Naive B cell (primary cell): ENCODE measurements around the gene RAB39A. TPM values are rescaled to one million over a fixed set of nuclear protein-coding genes. Genes with fewer than 3 reads are reported as not detected.

Experiments used
- ATAC-seq, 2 donors: fragments of 150-1000 bp; cut with Tn5 transposase; 2 replicates each; pipeline ENCODE4 v1.10.0; 2021; ENCODE audit warnings: low read depth in 2 of 2, mild to moderate bottlenecking in 2 of 2, moderate library complexity in 2 of 2
- DNase-seq: peaks from one replicate; pipeline ENCODE4 v3.0.0; 2022
- H3K27ac Mint-ChIP-seq, 6 donors: one replicate each; pipeline ENCODE4 v1.8.0; 2020 to 2022; ENCODE audit warnings: mild to moderate bottlenecking in 6 of 6, mixed read lengths in 6 of 6, moderate library complexity in 5 of 6, inconsistent platforms in 2 of 6
- H3K27me3 Mint-ChIP-seq, 3 donors: one replicate each; pipeline ENCODE4 v1.8.0; 2021 to 2022; ENCODE audit warnings: mixed read lengths in 3 of 3, mild to moderate bottlenecking in 1 of 3
- H3K36me3 Mint-ChIP-seq, 2 donors: one replicate each; pipeline ENCODE4 v1.8.0; 2020 to 2022; ENCODE audit warnings: mixed read lengths in 2 of 2, inconsistent platforms in 1 of 2, mild to moderate bottlenecking in 1 of 2
- H3K4me1 Mint-ChIP-seq, 3 donors: one replicate each; pipeline ENCODE4 v1.8.0; 2020 to 2022; ENCODE audit warnings: mixed read lengths in 3 of 3, inconsistent platforms in 1 of 3, mild to moderate bottlenecking in 1 of 3, moderate library complexity in 1 of 3
- H3K4me3 Mint-ChIP-seq, 8 donors: one replicate each; pipeline ENCODE4 v1.8.0; 2020 to 2022; ENCODE audit warnings: mild to moderate bottlenecking in 8 of 8, mixed read lengths in 8 of 8, moderate library complexity in 8 of 8, inconsistent platforms in 2 of 8
- H3K9me3 Mint-ChIP-seq, 7 donors: one replicate each; pipeline ENCODE4 v1.8.0; 2020 to 2022; ENCODE audit warnings: mixed read lengths in 7 of 7, mild to moderate bottlenecking in 5 of 7, inconsistent platforms in 2 of 7, moderate library complexity in 1 of 7
- polyA plus RNA-seq, 6 donors: library from polyadenylated mRNA; unstranded; fragments of 300-500 nt; fragmentation: Illumina TruSeq; gene quantifications; one replicate each; pipeline ENCODE4 v1.2.3, GENCODE V29; 2021; ENCODE audit warnings: low read depth in 6 of 6

The RAB39A gene
- polyA plus RNA-seq, 6 donors from 2014 or later, result 0.31 to 1.1 (median 0.70) TPM; not detected in 1

DNA sequence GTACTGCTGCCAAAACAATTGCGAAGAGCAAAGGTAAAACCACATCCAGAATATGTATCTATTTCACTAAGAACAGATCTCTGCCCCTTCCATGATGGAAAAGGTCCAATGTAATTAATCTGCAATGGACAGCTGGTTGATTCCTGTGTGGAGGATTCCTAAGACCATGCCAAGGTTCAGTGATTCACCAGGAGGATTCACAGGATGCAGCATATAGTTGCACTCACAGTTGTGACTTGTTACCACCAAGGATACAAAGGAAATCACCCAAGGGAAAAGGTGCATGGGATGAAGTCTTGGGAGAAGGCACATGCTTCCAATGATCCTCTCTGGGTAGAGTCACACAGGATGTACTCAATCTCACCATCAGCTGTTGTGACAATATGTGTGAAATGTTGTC, 45.4 kb downstream of the RAB39A start:
- no peak overlapping the region for H3K27ac Mint-ChIP-seq

GRCh38 chr11:107988397-107989158, 60.3 kb downstream of the RAB39A start:
- H3K27ac Mint-ChIP-seq, result no peak overlapping the region
- peaks cover 14 to 20% (median 17%) of the 10 kb centered on the region in 3 donors for H3K27me3 Mint-ChIP-seq
- no peaks in the 10 kb centered on the region for H3K4me1 Mint-ChIP-seq
- H3K4me3 Mint-ChIP-seq, result no peak overlapping the region
- ATAC-seq (no peak), DNase-seq (no peak)
- no peaks in the 10 kb centered on the region for H3K36me3 Mint-ChIP-seq
- H3K9me3 Mint-ChIP-seq, result peaks cover 0 to 9% (median 4%) of the 10 kb centered on the region in 7 donors

More for the DNA sequence above, 45.4 kb downstream of the RAB39A start:
- ATAC-seq, result no peak
- no peaks in the 10 kb centered on the region for H3K4me1 Mint-ChIP-seq
- DNase-seq, result no peak
- no peak overlapping the region for H3K4me3 Mint-ChIP-seq
- H3K36me3 Mint-ChIP-seq, result no peaks in the 10 kb centered on the region
- peaks cover 0 to 1% (median 0%) of the 10 kb centered on the region in 7 donors for H3K9me3 Mint-ChIP-seq
- H3K27me3 Mint-ChIP-seq, result peaks cover 0 to 13% (median 9%) of the 10 kb centered on the region in 3 donors

DNA sequence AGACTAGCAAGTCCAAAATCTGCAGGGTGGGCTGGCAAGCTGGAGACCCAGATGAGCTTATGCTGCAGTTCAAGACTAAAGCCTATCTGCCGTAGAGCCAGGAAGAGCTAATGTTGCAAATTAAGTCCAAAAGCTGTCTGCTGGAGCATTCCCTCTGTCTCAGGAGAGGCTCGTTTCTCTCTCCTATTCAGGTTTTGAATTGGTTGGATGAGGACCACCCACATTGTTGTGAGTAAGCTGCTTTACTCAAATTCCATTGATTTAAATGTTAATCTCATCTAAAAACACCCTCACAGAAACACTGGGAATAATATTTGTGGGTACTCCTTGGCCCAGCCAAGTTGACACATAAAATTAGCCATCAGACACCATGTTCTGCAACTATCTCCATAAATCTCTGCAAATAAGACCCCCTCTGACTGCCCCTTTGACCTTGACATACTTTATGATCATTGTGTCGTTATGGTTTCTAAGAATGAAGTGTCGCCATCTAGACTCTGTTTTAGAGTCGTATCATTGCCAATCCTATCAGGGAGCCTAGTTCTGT, 63.7 kb downstream of the RAB39A start:
- Mint-ChIP-seq H3K4me1 (no peaks in the 10 kb centered on the region), H3K4me3 (peak overlapping the region in 1 of 8 donors; percentile 42), H3K27ac (no peak overlapping the region), H3K36me3 (no peaks in the 10 kb centered on the region), H3K27me3 (peaks cover 27 to 40% (median 28%) of the 10 kb centered on the region in 3 donors), H3K9me3 (peaks cover 0 to 2% (median 0%) of the 10 kb centered on the region in 7 donors)
- ATAC-seq (no peak), DNase-seq (no peak)

DNA sequence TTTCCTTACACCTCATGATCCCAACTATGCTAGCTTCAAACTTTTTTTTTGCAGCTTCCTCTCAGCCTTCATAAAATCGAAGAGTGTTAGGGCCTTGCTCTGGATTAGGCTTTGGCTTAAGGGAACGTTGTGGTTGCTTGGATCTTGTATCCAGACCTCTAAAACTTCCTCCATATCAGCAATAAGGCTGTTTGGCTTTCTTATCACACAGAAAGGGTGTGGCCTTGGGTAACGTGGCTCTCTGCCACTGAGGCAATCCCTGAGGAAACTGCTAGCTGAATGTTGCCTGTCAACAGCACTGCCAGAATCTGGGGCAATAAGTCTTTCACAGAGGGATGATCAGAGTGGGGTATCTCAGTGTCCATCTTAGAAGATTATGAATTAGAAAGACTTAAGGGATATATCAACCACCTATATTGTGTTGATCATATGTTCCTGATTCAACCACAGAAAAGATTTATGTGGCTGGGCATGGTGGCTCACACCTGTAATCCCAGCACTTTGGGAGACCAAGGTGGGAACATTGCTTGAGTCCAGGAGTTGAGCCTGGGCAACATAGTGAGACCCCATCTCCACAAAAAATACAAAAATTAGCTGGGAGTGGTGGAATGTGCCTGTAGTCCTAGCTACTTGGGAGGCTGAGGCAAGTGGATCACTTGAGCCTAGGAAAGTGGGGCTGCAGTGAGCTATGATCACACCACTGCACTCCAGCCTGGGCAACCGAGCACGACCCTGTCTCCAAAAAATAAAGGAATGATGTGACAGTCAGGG, 67.9 kb downstream of the RAB39A start:
- Mint-ChIP-seq H3K4me1 (peaks cover 0 to 2% (median 0%) of the 10 kb centered on the region in 3 donors), H3K4me3 (no peak overlapping the region), H3K36me3 (no peaks in the 10 kb centered on the region), H3K9me3 (peaks cover 0 to 2% (median 0%) of the 10 kb centered on the region in 7 donors), H3K27ac (peak overlapping the region in 2 of 6 donors; percentile 45 to 46), H3K27me3 (peaks cover 25 to 42% (median 29%) of the 10 kb centered on the region in 3 donors)
- DNase-seq, result no peak
- no peak for ATAC-seq

DNA sequence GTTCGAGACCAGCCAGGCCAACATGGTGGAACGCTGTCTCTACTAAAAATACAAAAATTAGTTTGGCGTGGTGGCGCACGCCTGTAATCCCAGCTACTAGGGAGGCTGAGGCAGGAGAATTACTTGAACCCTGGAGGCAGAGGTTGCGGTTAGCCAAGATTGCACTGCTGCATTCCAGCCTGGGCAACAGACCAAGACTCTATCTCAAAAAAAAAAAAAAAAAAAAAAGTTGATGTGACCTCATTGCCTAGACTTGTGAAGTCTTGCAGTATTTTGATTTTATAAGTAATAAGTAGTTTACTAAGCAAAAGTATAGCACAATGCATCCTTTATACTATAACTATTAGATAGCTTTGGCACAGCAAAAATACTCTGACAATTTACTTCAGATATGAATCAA, 70.5 kb downstream of the RAB39A start:
- Mint-ChIP-seq H3K9me3 (no peaks in the 10 kb centered on the region), H3K36me3 (no peaks in the 10 kb centered on the region), H3K4me3 (no peak overlapping the region), H3K27me3 (peaks cover 27 to 38% (median 31%) of the 10 kb centered on the region in 3 donors), H3K27ac (no peak overlapping the region), H3K4me1 (peaks cover 0 to 2% (median 0%) of the 10 kb centered on the region in 3 donors)
- no peak for ATAC-seq
- DNase-seq, result no peak

DNA sequence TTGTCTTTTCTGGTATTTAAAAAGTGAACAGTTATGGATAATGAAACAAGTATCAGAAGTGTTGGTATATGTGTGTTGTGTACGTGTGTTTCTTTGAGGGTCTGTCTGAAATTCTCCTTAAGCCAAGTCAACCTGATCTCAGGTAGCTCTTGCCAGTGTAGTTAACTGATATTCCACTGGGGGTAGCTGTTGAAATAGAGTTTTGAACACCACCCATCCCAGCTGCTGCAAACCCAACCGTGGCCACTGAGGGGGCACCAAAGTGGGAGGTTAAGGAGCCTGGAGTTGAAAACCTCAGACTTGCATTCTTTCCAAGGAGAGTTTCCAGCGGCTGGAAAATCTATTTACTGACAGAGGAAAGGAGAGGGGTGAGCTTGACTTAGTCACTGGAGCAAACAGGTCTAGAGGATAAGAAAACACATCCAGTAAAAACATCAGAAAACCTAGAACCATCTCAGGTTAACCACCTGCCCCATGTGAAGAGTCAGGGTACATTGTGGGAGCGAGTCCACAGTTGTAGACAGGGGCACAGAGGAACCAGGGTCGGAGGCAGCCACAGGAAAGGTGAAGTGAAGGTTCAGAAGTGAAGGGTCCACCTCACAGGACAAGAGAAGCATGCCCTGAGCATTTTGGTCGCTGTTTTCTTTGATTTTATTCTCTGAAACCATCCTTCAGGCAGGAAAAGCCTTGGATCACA, 71.7 kb downstream of the RAB39A start:
- peak overlapping the region in 1 of 6 donors; percentile 44 for H3K27ac Mint-ChIP-seq
- peaks cover 0 to 2% (median 0%) of the 10 kb centered on the region in 3 donors for H3K4me1 Mint-ChIP-seq
- peaks cover 23 to 32% (median 31%) of the 10 kb centered on the region in 3 donors for H3K27me3 Mint-ChIP-seq
- no peaks in the 10 kb centered on the region for H3K36me3 Mint-ChIP-seq
- DNase-seq (no peak), ATAC-seq (peak; percentile 71 to 77)
- H3K9me3 Mint-ChIP-seq, result no peaks in the 10 kb centered on the region
- H3K4me3 Mint-ChIP-seq, result no peak overlapping the region

DNA sequence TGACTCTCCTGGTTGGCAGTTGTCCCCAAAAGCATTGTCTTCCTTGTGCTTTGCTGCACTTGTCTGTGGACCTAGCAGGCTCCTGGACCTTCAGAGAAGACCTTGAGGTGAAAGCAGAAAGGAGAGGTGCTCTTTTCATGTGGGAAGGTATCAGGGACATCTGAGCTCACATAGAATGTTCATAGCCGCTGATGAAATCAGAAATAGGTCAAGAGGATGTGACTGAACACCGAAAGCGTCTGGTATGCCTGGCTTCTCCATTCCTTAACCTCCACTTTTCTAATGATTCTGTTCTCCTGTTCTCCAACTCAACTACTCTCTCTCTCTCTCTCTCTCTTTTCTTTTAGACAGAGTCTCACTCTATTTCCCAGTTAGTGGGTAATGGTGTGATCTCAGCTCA, 74.2 kb downstream of the RAB39A start:
- DNase-seq, result no peak
- H3K9me3 Mint-ChIP-seq, result no peaks in the 10 kb centered on the region
- no peak for ATAC-seq
- no peak overlapping the region for H3K4me3 Mint-ChIP-seq
- H3K4me1 Mint-ChIP-seq, result peaks cover 0 to 2% (median 0%) of the 10 kb centered on the region in 3 donors
- no peaks in the 10 kb centered on the region for H3K36me3 Mint-ChIP-seq
- H3K27me3 Mint-ChIP-seq, result peaks cover 14 to 16% (median 14%) of the 10 kb centered on the region in 3 donors
- no peak overlapping the region for H3K27ac Mint-ChIP-seq

DNA sequence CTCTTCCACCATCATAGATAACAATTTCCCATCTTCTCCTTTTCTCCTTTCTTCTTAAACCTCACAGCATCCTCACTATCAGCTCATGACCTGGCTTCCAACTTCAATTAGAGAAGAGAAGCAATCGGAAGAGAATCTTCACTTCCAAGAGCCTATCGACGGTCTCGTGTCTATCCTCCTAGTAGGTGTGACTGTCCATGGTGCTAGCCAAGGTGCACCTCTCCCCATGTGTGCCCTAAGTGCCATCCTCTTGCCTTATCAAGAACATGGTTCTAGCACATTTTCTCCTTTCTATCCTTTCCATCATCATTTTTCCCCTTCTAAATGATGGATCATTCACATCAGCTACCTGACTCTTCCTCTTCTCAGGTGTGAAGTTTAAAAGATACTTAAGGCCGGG, 75.4 kb downstream of the RAB39A start:
- Mint-ChIP-seq H3K4me3 (no peak overlapping the region), H3K9me3 (no peaks in the 10 kb centered on the region), H3K36me3 (no peaks in the 10 kb centered on the region), H3K4me1 (peaks cover 0 to 8% (median 0%) of the 10 kb centered on the region in 3 donors), H3K27me3 (peaks cover 14 to 16% (median 14%) of the 10 kb centered on the region in 3 donors), H3K27ac (peak overlapping the region in 1 of 6 donors; percentile 75)
- DNase-seq (no peak), ATAC-seq (no peak)

- no peak for ATAC-seq
- no peak for DNase-seq
- Mint-ChIP-seq H3K4me1 (peaks cover 11 to 23% (median 16%) of the 10 kb centered on the region in 3 donors), H3K9me3 (no peaks in the 10 kb centered on the region), H3K27me3 (peaks cover 5 to 7% (median 7%) of the 10 kb centered on the region in 3 donors), H3K36me3 (no peaks in the 10 kb centered on the region), H3K27ac (peak overlapping the region in 1 of 6 donors; percentile 32), H3K4me3 (peak overlapping the region in 6 of 8 donors; percentile 37 to 99 (median 98))
These were observed 79.6 kb downstream of the RAB39A start for GRCh38 chr11:108007819-108008218.

- no peaks in the 10 kb centered on the region for H3K9me3 Mint-ChIP-seq
- ATAC-seq (peak; percentile 84 to 87), DNase-seq (peak; percentile 87)
- H3K4me1 Mint-ChIP-seq, result peaks cover 11 to 23% (median 16%) of the 10 kb centered on the region in 3 donors
- H3K36me3 Mint-ChIP-seq, result no peaks in the 10 kb centered on the region
- H3K27ac Mint-ChIP-seq, result peak within 1 kb of the TSS; percentile 96 to 100 (median 99)
- no peaks in the 10 kb centered on the region for H3K27me3 Mint-ChIP-seq
- peak within 1 kb of the TSS in 7 of 8 donors; percentile 98 to 100 (median 99) for H3K4me3 Mint-ChIP-seq
These were observed 80.6 kb downstream of the RAB39A start, which contains the start of gene CUL5 for GRCh38 chr11:108008656-108009496. TSS of gene CUL5 (plus strand) at chr11:108008898. CDS start at chr11:108009349, 451 bp downstream.

GRCh38 chr11:108009497-108010370, 81.5 kb downstream of the RAB39A start:
- Mint-ChIP-seq H3K9me3 (no peaks in the 10 kb centered on the region), H3K4me1 (peaks cover 11 to 23% (median 16%) of the 10 kb centered on the region in 3 donors), H3K27me3 (no peaks in the 10 kb centered on the region), H3K36me3 (no peaks in the 10 kb centered on the region), H3K27ac (peak overlapping the region; percentile 96 to 100 (median 99)), H3K4me3 (peak overlapping the region in 7 of 8 donors; percentile 98 to 100 (median 99))
- ATAC-seq, result peak; percentile 5 to 7
- no peak for DNase-seq
